ENCODE measurements around the gene PARD3.

PARD3 gene

GRCh38 chr10:34091635-34092195 lies 723.4 kb downstream of the PARD3 start:
- Histone ChIP-seq H3K36me3 (ENCODE audit: control insufficient read depth, low read length) (no peaks in the 10 kb centered on the region), H3K27me3 (ENCODE audit: control insufficient read depth, low read length) (no peaks in the 10 kb centered on the region), H3K9me2 (replicated peaks; ENCODE audit: control insufficient read depth, low read length) (no peaks in the 10 kb centered on the region), H4K20me1 (ENCODE audit: control insufficient read depth, insufficient read depth, low read depth, low read length) (no peaks in the 10 kb centered on the region), H3K27ac (ENCODE audit: low read depth, low read length) (no peak overlapping the region), H3K4me2 (ENCODE audit: low read length) (no peak overlapping the region), H3K79me2 (ENCODE audit: control insufficient read depth, low read length) (no peaks in the 10 kb centered on the region), H3K4me1 (ENCODE audit: control insufficient read depth, low read length) (no peaks in the 10 kb centered on the region), H3K4me3 (ENCODE audit: low read length) (no peak overlapping the region), H3K9me3 (ENCODE audit: control insufficient read depth, insufficient read depth, low read length) (peaks cover 6% of the 10 kb centered on the region; the same call in 1 of the 2 replicates), H3F3A (ENCODE audit: control insufficient read depth, insufficient read depth) (no peaks in the 10 kb centered on the region)
- TF ChIP-seq EZH2phosphoT487 (IDR thresholded peaks at IDR 0.05; ENCODE audit: borderline replicate concordance, low read length) (no peak), CTCF (IDR thresholded peaks at IDR 0.05; ENCODE audit: low read depth, low read length, poor library complexity, severe bottlenecking) (no peak)

DNA sequence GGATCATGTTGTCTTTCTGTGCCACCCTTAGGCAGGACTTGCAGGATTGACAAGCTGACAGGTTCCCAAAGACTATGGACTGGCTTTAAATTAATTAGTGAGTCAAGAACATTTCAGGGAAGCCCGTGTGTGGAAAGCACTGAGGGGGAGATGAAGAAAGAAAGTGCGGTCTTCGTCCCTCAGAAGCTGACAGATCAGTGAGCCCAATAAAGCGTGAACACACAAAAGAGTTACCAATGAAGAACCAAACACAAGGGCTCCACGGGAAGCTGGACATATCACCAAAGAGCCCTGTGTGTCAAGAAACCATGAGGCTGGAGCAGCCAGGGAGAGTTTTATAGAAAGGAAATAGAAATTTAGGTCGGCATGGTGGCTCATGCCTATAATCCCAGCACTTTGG lies 725.8 kb downstream of the PARD3 start:
- Histone ChIP-seq H3K27ac (ENCODE audit: low read depth, low read length) (no peak overlapping the region), H3F3A (ENCODE audit: control insufficient read depth, insufficient read depth) (no peaks in the 10 kb centered on the region), H3K4me2 (ENCODE audit: low read length) (no peak overlapping the region), H3K27me3 (ENCODE audit: control insufficient read depth, low read length) (no peaks in the 10 kb centered on the region), H3K36me3 (ENCODE audit: control insufficient read depth, low read length) (no peaks in the 10 kb centered on the region), H3K4me3 (ENCODE audit: low read length) (no peak overlapping the region), H3K9me2 (replicated peaks; ENCODE audit: control insufficient read depth, low read length) (no peaks in the 10 kb centered on the region), H3K9me3 (ENCODE audit: control insufficient read depth, insufficient read depth, low read length) (peaks cover under 1% of the 10 kb centered on the region; the same call in 1 of the 2 replicates), H4K20me1 (ENCODE audit: control insufficient read depth, insufficient read depth, low read depth, low read length) (no peaks in the 10 kb centered on the region), H3K79me2 (ENCODE audit: control insufficient read depth, low read length) (no peaks in the 10 kb centered on the region), H3K4me1 (ENCODE audit: control insufficient read depth, low read length) (no peaks in the 10 kb centered on the region)
- TF ChIP-seq CTCF (IDR thresholded peaks at IDR 0.05; ENCODE audit: low read depth, low read length, poor library complexity, severe bottlenecking): no peak
- no peak for TF ChIP-seq EZH2phosphoT487 (IDR thresholded peaks at IDR 0.05; ENCODE audit: borderline replicate concordance, low read length)

- Histone ChIP-seq H4K20me1 (ENCODE audit: control insufficient read depth, insufficient read depth, low read depth, low read length) (no peaks in the 10 kb centered on the region), H3K9me2 (replicated peaks; ENCODE audit: control insufficient read depth, low read length) (no peaks in the 10 kb centered on the region), H3K4me2 (ENCODE audit: low read length) (no peak overlapping the region), H3K79me2 (ENCODE audit: control insufficient read depth, low read length) (no peaks in the 10 kb centered on the region), H3F3A (ENCODE audit: control insufficient read depth, insufficient read depth) (no peaks in the 10 kb centered on the region), H3K9me3 (ENCODE audit: control insufficient read depth, insufficient read depth, low read length) (no peaks in the 10 kb centered on the region; the same call in 1 of the 2 replicates), H3K4me1 (ENCODE audit: control insufficient read depth, low read length) (no peaks in the 10 kb centered on the region), H3K4me3 (ENCODE audit: low read length) (no peak overlapping the region), H3K36me3 (ENCODE audit: control insufficient read depth, low read length) (no peaks in the 10 kb centered on the region), H3K27me3 (ENCODE audit: control insufficient read depth, low read length) (no peaks in the 10 kb centered on the region), H3K27ac (ENCODE audit: low read depth, low read length) (no peak overlapping the region)
- TF ChIP-seq CTCF (IDR thresholded peaks at IDR 0.05; ENCODE audit: low read depth, low read length, poor library complexity, severe bottlenecking): no peak
- no peak for TF ChIP-seq EZH2phosphoT487 (IDR thresholded peaks at IDR 0.05; ENCODE audit: borderline replicate concordance, low read length)
These were observed 726.8 kb downstream of the PARD3 start for GRCh38 chr10:34088208-34088794.
